GM18873 (cell line): ENCODE data around the gene MTHFS.
A peak's percentile ranks its signal among the peaks of the same experiment; 100 is the strongest.
"Not testable (repeated sequence)": the region's sequence is repeated elsewhere in the genome, so short reads cannot be mapped to it uniquely, and the experiment has no call there.

ENCODE experiments used
- ATAC-seq: cut with Tn5 transposase; IDR thresholded peaks from one replicate; pipeline ENCODE4 v1.9.1; 2021; ENCODE audit warnings: mild to moderate bottlenecking, moderate library complexity, moderate number of reproducible peaks; ENCODE audit not compliant: unreplicated experiment, low FRiP score

The MTHFS gene

GRCh38 chr15:79916502-79917132 is 19.8 kb upstream of the MTHFS start:
- ATAC-seq = no peak

- not testable (repeated sequence) for ATAC-seq
Observed at GRCh38 chr15:79915776-79916501, 19.1 kb upstream of the MTHFS start.

- ATAC-seq = no peak
Observed at GRCh38 chr15:79914728-79915127, 17.9 kb upstream of the MTHFS start.

- ATAC-seq = not testable (repeated sequence)
Observed at GRCh38 chr15:79909556-79910335, 12.9 kb upstream of the MTHFS start.

- ATAC-seq = no peak
Observed at GRCh38 chr15:79904271-79904670, 7.5 kb upstream of the MTHFS start.

- ATAC-seq = no peak
Observed at GRCh38 chr15:79903626-79904025, 6.8 kb upstream of the MTHFS start.

GRCh38 chr15:79903144-79903543 is 6.3 kb upstream of the MTHFS start:
- ATAC-seq = no peak

GRCh38 chr15:79901958-79902357 is 5.1 kb upstream of the MTHFS start:
- no peak for ATAC-seq

- ATAC-seq = not testable (repeated sequence)
Observed at GRCh38 chr15:79900818-79901378, 4.1 kb upstream of the MTHFS start.

- ATAC-seq = no peak
Observed at GRCh38 chr15:79900087-79900486, 3.3 kb upstream of the MTHFS start.

- not testable (repeated sequence) for ATAC-seq
Observed at GRCh38 chr15:79898786-79899185, 2.0 kb upstream of the MTHFS start.

GRCh38 chr15:79898369-79898768 is 1.6 kb upstream of the MTHFS start:
- ATAC-seq = no peak

GRCh38 chr15:79897701-79898113 is 893 bp upstream of the MTHFS start:
- ATAC-seq = no peak

GRCh38 chr15:79897380-79897678 is 515 bp upstream of the MTHFS start:
- no peak for ATAC-seq

- peak; percentile 32 for ATAC-seq
Observed at GRCh38 chr15:79896131-79896633, 632 bp downstream of the MTHFS start.

- ATAC-seq = no peak
Observed at GRCh38 chr15:79887054-79887930, 9.5 kb downstream of the MTHFS start.

- ATAC-seq = no peak
Observed at GRCh38 chr15:79886124-79886523, 10.7 kb downstream of the MTHFS start.

- ATAC-seq = no peak
Observed at GRCh38 chr15:79884204-79884596, 12.6 kb downstream of the MTHFS start.

- ATAC-seq = no peak
Observed at GRCh38 chr15:79883579-79884203, 13.1 kb downstream of the MTHFS start.

GRCh38 chr15:79881668-79882067 is 15.1 kb downstream of the MTHFS start:
- no peak for ATAC-seq
